Stimulated activated CD4-positive, alpha-beta T cell treated with anti-CD3 and anti-CD28 coated beads, TNF-alpha, amount 100 ng/mL, for 24 hours (primary cell): Measurements from ENCODE around the gene PPIP5K1.

Experiments
- DNase-seq, 3 experiments: peaks; one replicate each; pipeline ENCODE4 v3.0.0-alpha.2; 2020; ENCODE audit warnings: low read depth in 3 of 3

Gene PPIP5K1

DNA sequence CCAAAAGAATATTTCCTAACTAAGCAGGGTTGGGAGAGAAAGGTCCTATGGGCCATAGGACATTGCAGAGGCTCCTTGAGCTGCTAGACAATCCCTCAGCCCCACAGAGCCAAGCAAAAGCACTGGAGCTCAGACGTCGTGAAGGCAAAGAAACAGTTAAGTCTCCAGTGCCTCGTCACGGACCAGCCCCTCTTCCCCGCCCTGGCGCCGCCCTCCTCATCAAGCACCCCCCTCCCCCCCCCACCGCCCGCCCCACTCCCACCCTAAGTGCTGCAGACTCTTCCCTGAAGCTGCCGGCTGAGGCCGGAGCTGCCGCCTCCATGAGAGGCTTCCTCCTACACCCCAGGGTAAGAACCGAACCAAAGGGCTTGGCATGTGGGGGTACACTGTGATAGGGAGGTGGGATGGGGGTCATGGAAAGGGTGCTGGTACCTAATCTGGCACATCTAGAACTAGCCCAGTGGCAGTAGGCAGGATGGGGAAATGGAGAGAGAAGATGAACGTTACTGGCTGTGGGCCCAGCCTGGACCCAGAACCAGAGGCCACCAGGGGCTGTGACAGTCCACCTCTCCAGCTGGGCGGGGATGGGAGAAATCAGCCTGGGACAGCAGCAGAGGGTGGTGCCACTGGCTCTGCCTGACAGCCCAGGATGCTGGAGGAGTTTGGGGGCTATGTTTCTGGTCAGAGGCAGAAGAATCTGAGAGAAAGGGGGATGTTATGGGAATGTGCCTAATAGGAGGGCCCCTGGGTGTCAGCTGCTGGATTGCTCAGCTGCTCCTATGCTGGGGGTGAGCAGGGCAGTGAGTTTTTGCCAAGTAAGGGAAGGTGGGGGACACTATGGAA is 72.4 kb downstream of the PPIP5K1 start, which contains the start of gene MAP1A:
Gene MAP1A (plus strand): TSS at position 255 of the 843 bp plus-strand sequence. CDS start 3,866 bp downstream, outside the sequence.
- DNase-seq = no peak

DNA sequence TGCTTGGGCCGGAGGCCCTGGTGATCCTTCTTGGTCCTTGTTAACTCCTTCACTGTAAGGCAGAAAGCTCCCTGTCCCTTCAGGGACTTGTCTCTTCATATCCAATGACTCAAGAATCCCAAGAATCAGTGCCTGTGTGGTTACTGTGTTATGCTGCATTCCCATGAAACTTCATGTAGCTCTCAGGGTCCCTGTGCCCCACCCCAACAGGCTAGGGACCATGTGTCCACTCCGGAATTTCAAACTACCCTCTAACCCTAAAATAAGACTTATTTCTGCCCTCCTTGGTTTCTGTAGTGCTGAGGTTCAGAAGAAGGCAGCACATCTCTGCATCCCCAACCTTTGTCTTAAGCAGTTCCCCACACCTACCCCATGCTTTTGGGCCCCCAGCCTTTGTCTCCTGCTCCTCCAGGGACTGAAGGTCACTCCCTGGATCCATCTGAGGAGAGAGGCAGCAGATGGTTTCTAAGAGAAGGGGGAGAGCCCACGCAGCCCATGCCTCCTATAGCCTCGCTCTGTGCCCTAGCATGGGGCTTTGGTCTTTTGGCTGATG is 73.1 kb downstream of the PPIP5K1 start:
- no peak for DNase-seq

DNA sequence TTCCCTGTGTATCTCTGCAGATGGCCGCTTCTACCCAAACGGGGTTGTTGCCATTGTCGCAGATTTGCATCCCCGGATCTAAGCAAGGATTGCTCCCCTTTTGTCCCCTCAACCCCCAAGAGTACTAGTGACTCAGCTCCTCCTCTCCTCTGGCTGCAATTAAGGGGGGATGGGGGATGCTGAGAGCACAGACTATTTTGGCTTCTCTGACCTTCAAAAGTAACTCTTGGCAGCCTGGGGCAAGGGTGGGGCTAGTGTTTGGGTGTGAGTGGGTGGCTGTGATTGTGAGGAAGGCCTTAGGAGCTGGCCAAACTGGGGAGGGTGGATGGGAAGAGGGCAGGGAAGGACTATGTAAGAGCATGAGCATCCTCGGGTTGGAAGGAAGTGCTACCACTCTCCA is 73.8 kb downstream of the PPIP5K1 start:
- no peak for DNase-seq

DNA sequence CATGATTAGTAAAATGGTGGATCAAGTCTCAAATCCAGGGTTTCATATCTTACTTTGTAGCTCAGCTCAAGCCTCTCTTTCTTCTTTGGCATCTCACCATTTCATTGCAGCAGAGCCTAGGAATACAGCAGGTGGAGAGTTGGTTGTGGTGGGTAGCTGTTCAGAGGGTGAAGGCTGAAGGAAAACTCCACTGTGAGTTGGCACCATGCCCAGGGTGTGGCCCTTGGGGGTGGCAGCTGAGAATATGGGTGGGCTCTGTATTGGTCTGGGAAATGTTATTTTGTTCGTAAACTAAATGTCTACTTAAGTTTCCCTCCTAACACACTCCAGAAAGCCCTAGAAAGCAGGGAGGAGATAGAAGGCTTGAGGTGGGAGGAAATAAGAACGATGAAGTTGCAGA is 74.3 kb downstream of the PPIP5K1 start:
- DNase-seq = no peak

DNA sequence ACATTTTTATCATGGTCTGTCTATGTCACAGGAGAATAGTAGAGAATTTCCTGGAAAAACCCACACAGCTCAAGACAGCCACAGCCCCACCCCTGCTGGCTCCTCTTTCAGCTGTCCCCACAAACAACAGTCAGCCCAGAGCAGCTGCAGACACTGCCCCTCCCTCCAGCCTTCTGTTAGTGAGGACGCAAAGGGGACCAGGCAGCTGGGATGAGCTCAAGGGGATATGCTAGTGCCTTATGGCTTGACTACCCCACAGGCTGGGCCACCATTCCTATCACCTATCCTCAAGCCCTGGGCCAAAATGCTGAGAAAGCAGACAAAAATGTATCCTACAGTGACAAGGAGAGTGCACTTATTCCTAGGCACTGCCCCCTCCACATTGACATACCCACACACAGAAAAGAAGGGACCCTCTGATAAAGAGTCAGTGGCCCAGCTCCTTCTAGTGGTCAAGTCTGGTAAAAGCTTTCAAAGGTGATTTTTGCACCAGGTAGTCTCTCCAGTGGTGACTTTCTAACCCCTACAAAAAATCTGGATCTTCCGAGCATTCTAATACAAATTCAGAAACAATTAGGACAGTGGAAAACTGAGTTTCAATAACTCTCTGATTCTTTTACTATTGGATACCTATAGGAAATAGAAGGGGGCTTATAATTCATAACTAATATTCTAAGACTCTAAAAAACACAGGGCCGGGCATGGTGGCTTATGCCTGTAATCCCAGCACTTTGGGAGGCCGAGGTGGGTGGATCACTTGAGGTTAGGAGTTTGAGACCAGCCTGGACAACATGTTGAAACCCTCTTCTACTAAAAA is 75.6 kb downstream of the PPIP5K1 start:
- DNase-seq = no peak

DNA sequence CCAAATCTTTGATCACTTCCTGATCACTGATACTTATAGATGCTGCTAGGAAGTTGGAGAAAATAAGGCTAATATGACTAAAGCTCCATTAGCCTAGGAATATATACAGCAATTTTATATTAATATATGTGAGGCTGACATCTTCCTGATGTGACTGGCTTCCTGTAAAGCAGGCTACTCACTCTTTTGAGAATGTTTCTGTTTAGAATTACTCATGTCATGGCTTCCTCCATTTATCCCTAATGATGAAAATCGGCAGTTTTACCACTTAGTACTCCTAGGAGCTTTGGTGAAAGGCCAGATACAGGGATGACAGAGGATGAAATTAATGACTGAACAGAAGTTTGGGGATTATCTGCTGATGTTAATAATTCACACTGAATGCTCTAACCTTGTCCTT is 76.5 kb downstream of the PPIP5K1 start:
- no peak for DNase-seq

DNA sequence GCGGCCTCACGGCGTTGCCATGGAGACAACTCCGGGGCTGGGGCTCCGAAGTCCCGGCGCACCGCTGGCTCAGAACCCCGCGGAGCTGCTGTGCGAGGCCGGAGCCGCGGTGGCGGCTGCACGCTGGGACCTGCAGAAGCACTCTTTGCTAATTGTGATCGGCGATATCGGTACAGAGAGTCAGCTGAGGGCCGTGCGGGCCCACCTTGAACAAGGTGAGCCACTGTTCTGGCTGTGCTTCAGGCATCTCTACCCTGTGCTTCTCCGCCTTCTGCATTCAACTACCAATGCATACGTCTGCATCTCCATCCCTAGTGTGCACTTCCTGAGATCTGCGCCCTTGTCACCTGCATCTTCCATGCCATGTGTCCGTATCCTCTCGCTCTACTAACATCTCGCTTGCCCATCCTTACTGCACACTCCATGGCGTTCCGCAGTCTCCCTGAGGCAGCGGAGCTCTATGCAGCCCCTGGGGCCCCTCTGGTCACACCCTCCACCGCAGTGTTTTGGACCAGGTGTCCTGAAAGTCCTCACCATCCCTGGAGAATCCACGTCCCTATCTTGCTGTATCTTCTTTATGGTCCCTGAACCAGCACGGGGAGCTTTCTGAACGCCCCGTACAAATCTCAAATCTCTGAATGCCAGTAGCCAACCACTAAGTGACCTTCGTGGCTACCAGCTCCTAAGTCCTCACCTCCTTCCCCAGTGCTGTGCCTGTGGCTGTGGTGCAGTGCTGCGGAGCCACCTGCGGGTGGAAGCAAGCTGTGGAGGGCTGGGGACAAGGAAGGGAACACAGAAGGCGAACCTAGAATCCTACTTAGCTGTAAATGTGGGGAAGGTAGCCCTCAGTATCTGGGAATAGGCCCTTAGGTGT is 78.8 kb downstream of the PPIP5K1 start:
- peak in 1 of 3 experiments; percentile 13 for DNase-seq

DNA sequence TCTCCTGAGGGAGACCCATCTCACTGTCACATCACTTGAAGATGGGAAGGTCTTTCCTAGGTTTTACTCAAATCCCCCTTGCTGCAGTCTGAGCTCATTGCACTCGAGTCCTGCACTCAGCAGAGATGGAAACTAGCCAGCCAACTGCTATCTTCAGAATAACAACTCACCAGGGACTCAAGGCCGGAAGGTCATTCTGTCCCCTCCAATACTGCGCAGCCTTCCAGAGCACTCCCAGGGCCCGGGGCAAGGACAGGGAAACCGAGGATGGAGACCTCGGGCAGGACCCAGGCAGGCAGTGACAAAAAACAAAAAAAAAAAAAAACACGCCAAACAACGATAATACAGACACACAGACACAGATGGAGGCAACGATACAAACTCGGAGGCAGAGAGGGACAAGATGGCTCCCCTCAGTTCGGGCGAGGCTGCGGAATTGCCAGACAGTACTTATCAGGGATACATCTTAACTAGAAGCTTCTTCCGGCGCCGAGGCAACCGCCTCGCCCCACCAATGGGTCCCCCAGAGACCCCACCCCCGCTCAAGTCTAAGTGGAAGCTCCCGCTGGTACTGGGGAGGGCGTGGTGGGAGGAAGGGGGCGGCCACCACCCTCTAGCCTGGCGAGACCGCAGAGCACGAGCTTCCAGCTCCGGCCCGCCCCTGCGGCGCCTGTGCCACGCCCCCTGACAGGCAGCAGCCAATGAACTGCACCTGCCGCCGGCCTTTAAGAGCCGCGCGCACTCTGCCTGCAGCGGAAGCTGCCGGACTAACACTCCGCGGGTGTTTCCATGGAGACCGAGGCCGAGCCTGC is 79.6 kb downstream of the PPIP5K1 start:
- DNase-seq = peak; percentile 90 to 97 (median 93)

DNA sequence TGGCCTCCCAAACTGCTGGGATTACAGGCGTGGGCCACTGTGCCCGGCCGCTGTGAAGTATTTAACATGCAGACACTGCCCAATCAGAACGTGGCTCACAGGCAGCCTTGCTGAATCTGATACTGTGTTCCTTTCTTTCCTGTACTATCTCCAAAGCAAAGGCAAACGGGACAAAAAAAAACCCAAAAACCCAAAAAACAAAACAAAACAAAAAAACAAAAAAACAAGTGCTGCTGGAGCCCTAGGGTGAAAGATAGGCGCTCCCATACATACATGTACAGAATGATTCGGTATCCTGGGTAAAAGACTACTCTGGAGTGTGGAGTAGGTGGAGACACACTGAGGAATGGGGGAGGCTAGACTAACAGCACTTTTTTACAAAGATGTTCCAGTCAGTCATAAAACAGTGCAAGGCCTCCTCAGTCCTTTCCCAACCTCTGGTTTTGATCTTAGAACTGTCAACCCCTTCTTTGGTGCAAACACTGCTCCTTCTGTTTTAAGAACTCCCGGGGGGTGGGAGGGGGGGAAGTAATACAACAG is 80.3 kb downstream of the PPIP5K1 start:
- no peak for DNase-seq

DNA sequence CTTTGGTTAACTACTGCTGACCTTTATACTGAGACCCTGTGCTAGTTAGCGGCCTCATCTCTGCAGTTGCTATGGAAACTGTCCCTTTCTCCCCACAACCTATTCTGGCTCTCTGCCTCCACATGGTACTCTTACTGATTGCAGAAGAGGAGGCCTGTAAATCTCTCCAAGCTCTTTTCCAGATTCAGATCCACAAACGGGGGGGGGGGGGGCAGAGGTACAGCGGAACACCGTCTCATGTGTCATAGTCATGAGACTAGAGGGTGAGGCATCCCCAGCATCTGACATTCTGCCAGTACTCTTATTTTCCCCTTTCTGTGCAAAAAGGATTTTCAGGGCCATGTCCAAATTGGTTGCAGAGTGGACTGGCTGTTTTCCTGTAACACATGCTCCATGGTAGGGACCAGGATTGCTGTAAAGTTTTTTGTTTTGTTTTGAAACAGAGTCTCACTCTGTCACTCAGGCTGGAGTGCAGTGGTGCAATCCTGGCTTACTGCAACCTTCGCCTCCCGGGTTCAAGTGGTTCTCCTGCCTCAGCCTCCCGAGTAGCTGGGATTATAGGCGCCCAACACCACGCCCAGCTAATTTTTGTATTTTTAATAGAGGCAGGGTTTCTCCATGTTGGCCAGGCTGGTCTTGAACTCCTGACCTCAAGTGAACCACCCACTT is 80.9 kb downstream of the PPIP5K1 start:
- no peak for DNase-seq

DNA sequence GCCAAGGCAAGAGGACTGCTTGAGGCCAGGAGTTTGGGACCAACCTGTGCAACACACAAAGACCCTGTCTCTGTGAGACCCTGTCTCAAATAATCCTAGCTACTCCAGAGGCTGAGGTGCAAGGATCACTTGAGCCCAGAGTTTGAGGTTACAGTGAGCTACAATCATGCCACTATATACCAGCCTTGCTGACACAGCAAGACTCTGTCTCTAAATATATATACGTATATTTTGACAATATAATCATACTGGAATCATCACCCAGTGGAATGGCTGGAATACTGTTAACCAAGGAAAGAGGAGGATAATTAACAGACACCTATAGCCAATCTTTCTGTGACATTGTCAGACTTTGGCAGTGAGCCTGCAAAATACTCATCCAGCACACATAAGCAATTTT is 81.6 kb downstream of the PPIP5K1 start:
- DNase-seq = no peak

DNA sequence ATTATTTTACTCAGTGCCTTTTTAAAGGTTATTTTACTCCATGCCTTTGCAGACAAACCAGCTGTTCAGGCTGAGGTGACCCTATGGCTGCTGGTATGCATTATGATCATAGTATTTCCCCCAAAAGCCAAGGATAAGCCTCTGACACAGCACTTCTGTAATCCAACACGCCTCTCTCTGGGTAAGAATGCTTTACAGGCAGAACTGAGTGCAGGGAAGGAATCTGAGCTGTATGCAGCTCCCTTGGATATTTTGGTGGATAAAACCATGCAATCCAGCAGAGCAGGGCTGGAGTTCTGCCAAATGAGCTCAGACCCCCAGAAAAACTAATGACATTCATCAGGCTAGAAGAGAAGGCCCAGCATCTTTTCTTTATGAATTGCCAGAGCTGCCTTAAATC is 84.3 kb downstream of the PPIP5K1 start:
- no peak for DNase-seq

DNA sequence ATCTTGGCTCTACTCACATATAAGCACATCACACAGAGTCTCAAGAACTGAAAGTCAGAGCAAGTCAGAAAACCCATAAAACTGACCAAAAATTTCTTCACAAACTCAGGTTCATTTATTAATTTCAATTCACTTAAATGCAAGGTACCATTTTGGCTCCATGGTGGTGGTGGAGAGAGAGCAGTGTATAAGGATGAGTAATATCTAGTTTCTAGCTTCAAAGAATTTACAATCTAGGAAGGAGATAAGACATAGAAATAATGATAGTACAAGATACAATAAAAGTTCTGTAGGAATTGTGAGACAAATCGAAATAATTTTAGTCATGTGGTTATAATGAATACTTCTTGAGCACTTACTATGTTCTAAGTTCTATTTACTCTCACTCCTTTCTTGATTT is 90.4 kb downstream of the PPIP5K1 start:
- DNase-seq = no peak

DNA sequence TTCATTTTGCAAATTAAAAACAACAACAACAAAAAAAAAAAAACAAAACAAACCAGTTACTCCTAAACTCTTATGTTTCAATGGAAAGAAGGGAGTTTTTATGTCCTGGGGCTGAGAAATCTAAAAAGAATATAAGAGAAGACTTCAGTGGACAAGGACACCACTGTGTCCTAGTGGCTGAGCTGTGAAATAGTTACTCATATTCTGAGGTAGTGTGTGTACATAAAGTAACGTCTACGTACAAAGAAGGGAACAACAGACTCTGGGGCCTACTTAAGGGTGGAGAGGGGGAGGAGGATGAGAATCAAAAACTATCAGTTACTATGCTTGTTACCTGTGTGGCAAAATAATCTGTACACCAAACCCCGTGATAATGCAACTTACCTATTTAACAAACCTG is 91.0 kb downstream of the PPIP5K1 start:
- DNase-seq = no peak

DNA sequence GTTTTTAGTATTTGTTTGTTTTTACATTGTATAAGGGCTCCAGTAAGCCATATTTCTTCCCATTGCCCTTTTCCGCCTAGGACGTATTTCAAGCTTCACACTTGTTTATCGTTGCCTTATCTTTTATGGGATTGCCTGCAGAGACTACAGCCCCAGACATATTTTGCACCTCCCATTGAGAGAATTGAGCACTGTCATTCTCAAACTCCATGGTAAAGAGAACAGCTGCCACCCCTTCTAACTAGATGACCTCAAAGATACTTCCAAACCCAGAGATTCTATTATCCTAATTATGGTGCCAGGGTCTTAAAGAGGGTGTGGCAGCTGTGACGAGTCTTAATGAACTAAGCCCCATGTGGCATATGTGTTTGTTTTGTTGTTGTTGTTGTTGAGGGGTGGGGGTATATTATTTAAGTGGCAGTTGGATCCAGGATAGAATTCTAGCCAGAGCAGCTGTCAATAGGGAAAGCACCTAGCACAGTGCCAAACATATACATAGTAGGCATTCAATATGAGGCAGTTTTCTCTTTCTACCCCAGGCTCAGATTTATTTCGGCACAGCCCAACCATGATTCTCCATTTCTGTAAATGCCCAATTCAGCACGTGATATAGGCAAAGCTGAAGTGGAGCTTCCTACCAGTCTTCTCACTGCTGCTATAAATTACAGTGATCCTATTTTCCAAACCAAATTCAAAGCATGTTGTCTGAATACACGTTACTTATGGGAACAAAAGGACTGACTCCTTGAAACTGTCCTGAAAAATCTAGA is 96.1 kb downstream of the PPIP5K1 start:
- DNase-seq = no peak

DNA sequence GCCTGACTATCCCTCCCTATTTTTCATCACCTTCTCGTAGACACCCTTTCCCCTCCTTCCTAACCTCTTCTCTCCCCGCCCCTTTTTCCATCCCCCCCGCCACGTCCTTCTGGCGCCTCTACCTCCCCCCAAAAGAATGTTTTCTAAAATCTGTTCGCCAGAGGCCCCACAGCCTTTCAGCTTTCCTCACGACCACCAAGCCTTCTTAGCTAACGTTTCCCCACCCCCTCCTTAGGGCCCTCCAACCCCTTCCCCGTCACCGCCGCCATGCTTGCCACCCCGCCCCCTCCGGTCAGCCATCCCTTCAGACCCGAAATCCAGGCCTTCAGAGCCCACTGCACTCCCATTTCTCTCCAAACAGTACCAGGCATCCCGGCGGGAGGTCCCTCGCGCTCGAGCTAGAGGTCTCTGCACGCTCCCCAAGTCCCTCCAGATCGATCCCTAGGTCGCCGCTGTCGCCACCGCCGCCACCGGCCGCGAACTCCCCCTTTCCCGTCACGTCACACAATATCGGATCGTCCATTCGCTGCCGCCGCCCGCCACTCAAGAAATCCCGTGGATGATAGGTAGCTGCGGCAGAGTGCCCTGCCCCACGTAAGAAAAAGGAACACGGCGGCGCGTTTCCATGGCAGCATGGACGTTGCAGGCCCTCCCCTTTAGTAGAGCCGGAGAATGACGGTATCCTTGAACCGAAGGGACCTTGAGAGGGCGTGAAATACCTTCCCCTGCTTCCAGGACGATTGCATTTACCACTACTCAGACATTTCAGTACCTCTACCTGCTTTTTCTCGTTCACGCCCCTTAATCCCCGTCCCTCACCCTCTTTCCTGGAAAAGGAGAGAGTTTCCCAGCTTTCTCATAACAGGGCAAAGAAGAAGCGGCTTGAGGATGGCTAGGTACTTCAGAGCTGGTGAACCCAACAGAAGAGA is 97.1 kb downstream of the PPIP5K1 start, which contains the start of gene TP53BP1:
Gene TP53BP1 (minus strand): TSS at position 484 of the 929 bp plus-strand sequence. CDS start 113 bp downstream, at position 371.
- DNase-seq = peak; percentile 89 to 95 (median 92)

DNA sequence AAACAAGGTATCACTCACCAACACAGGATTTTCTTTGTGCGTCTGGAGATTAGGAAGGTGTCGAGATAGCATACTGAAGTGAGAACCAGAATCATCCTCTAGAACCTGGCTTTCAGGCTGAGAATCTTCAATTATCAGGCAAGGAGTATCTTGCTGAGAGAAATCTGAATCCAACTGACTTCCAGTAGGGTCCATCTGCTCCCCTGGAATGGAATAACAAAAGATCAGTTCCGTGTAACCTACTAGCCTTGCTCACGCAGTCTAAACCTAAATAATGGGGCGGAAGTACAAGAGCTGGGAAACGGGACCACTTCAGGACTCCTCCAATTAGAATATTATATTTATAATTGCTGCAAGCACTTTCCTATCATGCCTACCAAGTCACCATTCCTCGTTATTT is 97.7 kb downstream of the PPIP5K1 start:
- no peak for DNase-seq

DNA sequence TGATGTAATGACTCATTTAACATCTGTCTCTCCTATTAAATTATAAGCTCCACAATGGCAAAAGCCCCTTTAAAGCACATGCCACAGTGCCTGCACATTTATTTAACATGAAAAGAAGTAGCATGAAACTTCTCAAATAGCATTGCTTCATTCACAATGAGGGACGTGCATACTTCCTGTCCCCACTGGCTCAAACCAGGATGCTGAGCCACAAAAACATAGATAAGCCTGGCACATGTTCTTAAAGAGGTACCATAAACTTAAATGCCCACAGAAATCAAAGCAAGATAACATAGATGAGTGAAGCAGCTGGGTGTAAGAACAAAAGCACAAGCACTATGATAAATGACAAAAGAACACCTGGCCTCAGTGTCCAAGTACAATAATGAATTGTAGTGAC is 100.8 kb downstream of the PPIP5K1 start:
- DNase-seq = no peak
